Measurements from ENCODE around the gene ADAM8. TPM values are rescaled to one million over a fixed set of nuclear protein-coding genes. Genes with fewer than 3 reads are reported as not detected.

The ADAM8 gene
- total and polyA plus RNA-seq, 2 of the 4 experiments (the other 2 are of a cell fraction) = under 0.01 to 0.74 TPM

DNA sequence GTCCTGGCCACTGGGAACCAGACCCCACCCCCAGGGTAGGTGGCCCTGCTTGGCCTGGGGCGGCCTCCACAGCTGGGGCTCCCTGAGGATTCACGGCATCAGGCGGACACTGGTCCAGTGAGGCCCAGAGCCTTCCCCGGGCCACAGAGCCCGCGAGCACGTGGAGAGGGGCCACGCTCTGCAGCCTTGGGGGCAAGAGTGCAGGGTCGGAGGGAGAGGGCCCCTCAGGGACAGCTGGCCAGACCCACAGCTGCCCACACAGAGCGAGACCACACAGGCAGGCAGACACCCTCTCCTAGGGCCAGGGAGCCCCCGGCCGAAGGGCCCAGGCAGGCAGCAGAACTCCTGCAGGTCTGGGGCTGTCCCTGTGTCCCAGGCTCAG lies 28.3 kb downstream of the ADAM8 start:
- ATAC-seq (ENCODE audit: low read depth) (no peak), DNase-seq (no peak)
- BruUV-seq (replicated peaks) = no TSS peak
- dilution Hi-C loops (cut with HindIII; ENCODE audit: low sequenced_read_pairs, unreplicated experiment) = no loop called here
- H2AK9ac ChIP-seq (replicated peaks; ENCODE audit: low read depth, low read length, poor library complexity) = peak overlapping the region; percentile 42
- H3K14ac ChIP-seq (replicated peaks; ENCODE audit: low read depth, low read length) = no peak overlapping the region
- H3K56ac ChIP-seq (ENCODE audit: extremely low read depth, insufficient read depth, low read length) = no peak overlapping the region
- H2BK15ac ChIP-seq (ENCODE audit: low read depth, low read length) = no peak overlapping the region
- WGBS, 2 experiments (ENCODE audit: extremely low coverage in 2 of 2, insufficient read length in 1 of 2) = 73% methylated on average over 5 of the region's 12 CpGs; no CpG with 5 or more reads in 1 of the 2 experiments
- no peak overlapping the region for H3K4ac ChIP-seq (ENCODE audit: low read depth, low read length)
- ChIA-PET POLR2A (ENCODE audit: unreplicated experiment) (no interaction called here), CTCF (no interaction called here)
- H2AK5ac ChIP-seq (ENCODE audit: low read depth, low read length) = no peak overlapping the region
- H3K23ac ChIP-seq (ENCODE audit: low read depth, low read length) = no peak overlapping the region
- in situ Hi-C loops (cut with MboI; ENCODE audit: low sequenced_read_pairs) = no loop called here
- H3K4me2 ChIP-seq (ENCODE audit: low read depth, low read length) = no peak overlapping the region
- no peak overlapping the region for H3K18ac ChIP-seq (ENCODE audit: low read depth, low read length)
- H4K91ac ChIP-seq (ENCODE audit: insufficient read depth, low read depth, low read length) = no peak overlapping the region
- no peak overlapping the region for H2BK120ac ChIP-seq (ENCODE audit: low read depth, low read length)
- H2BK5ac ChIP-seq (ENCODE audit: low read depth, low read length, poor library complexity, severe bottlenecking) = no peak overlapping the region
- no peaks in the 10 kb centered on the region for H3K36me3 ChIP-seq (ENCODE audit: control insufficient read depth, insufficient read depth, low read length)
- H3K9me1 ChIP-seq (ENCODE audit: insufficient read depth, low read length) = no peaks in the 10 kb centered on the region
- no peak overlapping the region for H2BK20ac ChIP-seq (ENCODE audit: low read depth, low read length)
- H3K4me3 ChIP-seq (ENCODE audit: insufficient read depth, low read depth, low read length) = no peak overlapping the region
- no peak overlapping the region for H4K5ac ChIP-seq (ENCODE audit: low read depth, low read length)
- H3K9ac ChIP-seq (ENCODE audit: low read depth, low read length) = no peak overlapping the region
- intact Hi-C loops (cut with micrococcal nuclease) = no loop called here
- no peak for TF ChIP-seq MAZ (IDR thresholded peaks at IDR 0.05; ENCODE audit: borderline replicate concordance, low read depth, low read length)
- H3K79me1 ChIP-seq (ENCODE audit: low read depth in 1 of 2, low read length in 2 of 2) = no peaks in the 10 kb centered on the region
- no peaks in the 10 kb centered on the region for H3K9me3 ChIP-seq (ENCODE audit: control insufficient read depth, insufficient read depth, low read length)
- H2AFZ ChIP-seq (replicated peaks; ENCODE audit: low read length, poor library complexity) = no peak overlapping the region
- peaks cover 16% of the 10 kb centered on the region for H3K27me3 ChIP-seq (ENCODE audit: control insufficient read depth, insufficient read depth, low read length)
- no peak overlapping the region for H4K8ac ChIP-seq (ENCODE audit: low read depth in 2 of 2, low read length in 2 of 2)
- H3K4me1 ChIP-seq (ENCODE audit: control insufficient read depth, insufficient read depth, low read length) = no peaks in the 10 kb centered on the region
- no peaks in the 10 kb centered on the region; the same call in 1 of the 2 replicates for H4K20me1 ChIP-seq (ENCODE audit: insufficient read depth, low read length)
- H3K27ac ChIP-seq (ENCODE audit: insufficient read depth, low read length) = no peak overlapping the region
